Urinary bladder (tissue), 4 donors: ENCODE data around the gene PCDHGB5. TPM values are rescaled to one million over a fixed set of nuclear protein-coding genes. Genes with fewer than 3 reads are reported as not detected.
"Not testable (repeated sequence)": the region's sequence is repeated elsewhere in the genome, so short reads cannot be mapped to it uniquely, and the experiment has no call there.

Experiments used
- DNase-seq: peaks from one replicate; pipeline ENCODE4 v3.0.0-alpha.2; 2015; ENCODE audit errors: extremely low spot score
- H3K27ac ChIP-seq: one replicate; pipeline ENCODE4 v1.5.1; 2013; ENCODE audit warnings: low read depth, mild to moderate bottlenecking, moderate library complexity
- H3K36me3 ChIP-seq: one replicate; pipeline ENCODE4 v1.6.1; 2013; ENCODE audit warnings: mild to moderate bottlenecking, moderate library complexity; ENCODE audit not compliant: insufficient read depth
- H3K4me1 ChIP-seq: one replicate; pipeline ENCODE4 v1.6.1; 2013; ENCODE audit warnings: mild to moderate bottlenecking, moderate library complexity; ENCODE audit not compliant: insufficient read depth
- H3K4me3 ChIP-seq: one replicate; pipeline ENCODE4 v1.5.1; 2013; ENCODE audit warnings: low read depth, low read length
- WGBS: extraction: QIAGEN DNeasy Blood & Tissue Kit; methylation state at CpG from one replicate; pipeline ENCODE4 v1.1.7; 2013; 5-methylcytosine and 5-hydroxymethylcytosine counted together
- polyA plus RNA-seq: library from polyadenylated mRNA; stranded (reverse); fragments of 200-250 nt; gene quantifications from one replicate; pipeline ENCODE4 v1.2.3, GENCODE V29; 2013
- total RNA-seq: library from RNA; depleted of rRNA; stranded (reverse); fragments of >200 nt; gene quantifications from one replicate; pipeline ENCODE4 v1.2.3, GENCODE V29; 2014
- donor health status: healthy with polysubstance abuse.
- donor health status: healthy.

Gene PCDHGB5
- total and polyA plus RNA-seq, 2 donors: 4.7 to 13.5 TPM

- Histone ChIP-seq H3K4me1 (no peaks in the 10 kb centered on the region), H3K27ac (no peak within 1 kb of the TSS), H3K4me3 (peak within 1 kb of the TSS; percentile 15), H3K36me3 (no peaks in the 10 kb centered on the region)
- WGBS: 14% methylated on average over 31 of the region's 31 CpGs
- no peak for DNase-seq
Observed at GRCh38 chr5:141412854-141413539, 15.2 kb downstream of the PCDHGB5 start, which contains the start of gene PCDHGA10. Gene PCDHGA10 (plus strand): TSS chr5:141412987. CDS start chr5:141413176, 189 bp downstream.

GRCh38 chr5:141413540-141414069, 15.9 kb downstream of the PCDHGB5 start:
- 16% methylated on average over 25 of the region's 25 CpGs for WGBS

GRCh38 chr5:141414548-141415274, 17.0 kb downstream of the PCDHGB5 start:
- not testable (repeated sequence) for H3K4me1 ChIP-seq, H3K36me3 ChIP-seq, DNase-seq, H3K27ac ChIP-seq, H3K4me3 ChIP-seq
- WGBS: 26% methylated on average over 40 of the region's 46 CpGs

More at GRCh38 chr5:141413540-141414069, 15.9 kb downstream of the PCDHGB5 start:
- H3K4me1 ChIP-seq: no peaks in the 10 kb centered on the region
- H3K4me3 ChIP-seq: no peak overlapping the region
- no peak overlapping the region for H3K27ac ChIP-seq
- H3K36me3 ChIP-seq: no peaks in the 10 kb centered on the region
- no peak for DNase-seq

GRCh38 chr5:141415275-141415618, 17.5 kb downstream of the PCDHGB5 start:
- DNase-seq, H3K4me1 ChIP-seq, H3K36me3 ChIP-seq, H3K27ac ChIP-seq, H3K4me3 ChIP-seq: not testable (repeated sequence)
- WGBS: 26% methylated on average over 24 of the region's 24 CpGs

GRCh38 chr5:141417494-141418172, 19.9 kb downstream of the PCDHGB5 start, which contains the start of gene PCDHGB7:
Gene PCDHGB7 (plus strand): TSS chr5:141417677. CDS start chr5:141417860, 183 bp downstream.
- WGBS: 7% methylated on average over 44 of the region's 47 CpGs
- peak within 1 kb of the TSS; percentile 14 for H3K4me3 ChIP-seq
- DNase-seq: peak; percentile 11
- H3K4me1 ChIP-seq, H3K27ac ChIP-seq, H3K36me3 ChIP-seq: not testable (repeated sequence)

- no peak overlapping the region for H3K4me3 ChIP-seq
- no peak overlapping the region for H3K27ac ChIP-seq
- no peaks in the 10 kb centered on the region for H3K4me1 ChIP-seq
- WGBS: 27% methylated on average over 74 of the region's 74 CpGs
- no peaks in the 10 kb centered on the region for H3K36me3 ChIP-seq
- DNase-seq: no peak
Observed at GRCh38 chr5:141419074-141419880, 21.5 kb downstream of the PCDHGB5 start.

- Histone ChIP-seq H3K36me3 (no peaks in the 10 kb centered on the region), H3K4me3 (no peak within 1 kb of the TSS), H3K27ac (no peak within 1 kb of the TSS), H3K4me1 (no peaks in the 10 kb centered on the region)
- WGBS: 11% methylated on average over 42 of the region's 42 CpGs
- DNase-seq: no peak
Observed at GRCh38 chr5:141420855-141421488, 23.2 kb downstream of the PCDHGB5 start, which contains the start of gene PCDHGA11. Gene PCDHGA11 (plus strand): TSS chr5:141421051. CDS start chr5:141421228, 177 bp downstream.

- H3K27ac ChIP-seq: no peak overlapping the region
- no peaks in the 10 kb centered on the region for H3K36me3 ChIP-seq
- no peak overlapping the region for H3K4me3 ChIP-seq
- no peak for DNase-seq
- 12% methylated on average over 13 of the region's 13 CpGs for WGBS
- no peaks in the 10 kb centered on the region for H3K4me1 ChIP-seq
Observed at GRCh38 chr5:141421489-141421855, 23.7 kb downstream of the PCDHGB5 start.

GRCh38 chr5:141422742-141423291, 25.1 kb downstream of the PCDHGB5 start:
- Histone ChIP-seq H3K27ac (no peak overlapping the region), H3K36me3 (no peaks in the 10 kb centered on the region), H3K4me3 (no peak overlapping the region), H3K4me1 (no peaks in the 10 kb centered on the region)
- DNase-seq: no peak
- WGBS: 24% methylated on average over 42 of the region's 42 CpGs

GRCh38 chr5:141427783-141428426, 30.2 kb downstream of the PCDHGB5 start:
- Histone ChIP-seq H3K4me1 (no peaks in the 10 kb centered on the region), H3K4me3 (no peak overlapping the region), H3K27ac (no peak overlapping the region)

GRCh38 chr5:141430332-141431113, 32.8 kb downstream of the PCDHGB5 start, which contains the start of gene PCDHGA12:
Gene PCDHGA12 (plus strand): TSS chr5:141430507. CDS start chr5:141430760, 253 bp downstream.
- Histone ChIP-seq H3K36me3 (no peaks in the 10 kb centered on the region), H3K27ac (no peak within 1 kb of the TSS), H3K4me1 (no peaks in the 10 kb centered on the region), H3K4me3 (peak within 1 kb of the TSS; percentile 0)
- DNase-seq: no peak
- 15% methylated on average over 33 of the region's 33 CpGs for WGBS

More at GRCh38 chr5:141427783-141428426, 30.2 kb downstream of the PCDHGB5 start:
- 40% methylated on average over 53 of the region's 53 CpGs for WGBS
- DNase-seq: no peak
- H3K36me3 ChIP-seq: no peaks in the 10 kb centered on the region
